Effector memory CD8-positive, alpha-beta T cell (primary cell): Measurements from ENCODE around the gene TRPM2.

ENCODE experiments used
- ATAC-seq: fragments of 150-1000 bp; cut with Tn5 transposase; replicated peaks from 2 replicates; pipeline ENCODE4 v1.10.0; 2021; ENCODE audit warnings: mild to moderate bottlenecking, moderate library complexity
- DNase-seq, 3 experiments: peaks; one replicate each; pipeline ENCODE4 v3.0.0; 2021
- H3K27ac Mint-ChIP-seq, 2 donors: one replicate each; pipeline ENCODE4 v1.8.0; 2022; ENCODE audit warnings: mild to moderate bottlenecking in 2 of 2, mixed read lengths in 2 of 2, moderate library complexity in 2 of 2
- H3K27me3 Mint-ChIP-seq, 2 donors: one replicate each; pipeline ENCODE4 v1.8.0; 2022; ENCODE audit warnings: mixed read lengths in 2 of 2
- H3K36me3 Mint-ChIP-seq: one replicate; pipeline ENCODE4 v1.8.0; 2022; ENCODE audit warnings: mild to moderate bottlenecking, moderate library complexity, mixed read lengths; ENCODE audit not compliant: insufficient read depth
- H3K4me1 Mint-ChIP-seq, 2 donors: one replicate each; pipeline ENCODE4 v1.8.0; 2022; ENCODE audit warnings: low read depth in 2 of 2, mixed read lengths in 2 of 2
- H3K4me3 Mint-ChIP-seq, 2 donors: one replicate each; pipeline ENCODE4 v1.8.0; 2022; ENCODE audit warnings: mild to moderate bottlenecking in 2 of 2, mixed read lengths in 2 of 2, moderate library complexity in 2 of 2
- H3K9me3 Mint-ChIP-seq, 2 donors: one replicate each; pipeline ENCODE4 v1.8.0; 2022; ENCODE audit warnings: mixed read lengths in 2 of 2

The TRPM2 gene

GRCh38 chr21:44316277-44316900 is 37.0 kb upstream of the TRPM2 start:
- Mint-ChIP-seq H3K27me3 (no peaks in the 10 kb centered on the region), H3K9me3 (no peaks in the 10 kb centered on the region), H3K4me1 (peaks cover 0 to under 1% of the 10 kb centered on the region in 2 donors), H3K36me3 (peaks cover 11% of the 10 kb centered on the region), H3K4me3 (no peak overlapping the region), H3K27ac (peak overlapping the region; percentile 55 to 80)
- DNase-seq (no peak), ATAC-seq (no peak)

- no peak overlapping the region for H3K4me3 Mint-ChIP-seq
- DNase-seq (no peak), ATAC-seq (no peak)
- peaks cover 9% of the 10 kb centered on the region for H3K36me3 Mint-ChIP-seq
- peak overlapping the region in 1 of 2 donors; percentile 80 for H3K27ac Mint-ChIP-seq
- no peaks in the 10 kb centered on the region for H3K9me3 Mint-ChIP-seq
- H3K4me1 Mint-ChIP-seq = no peaks in the 10 kb centered on the region
- no peaks in the 10 kb centered on the region for H3K27me3 Mint-ChIP-seq
Measured at GRCh38 chr21:44317241-44317782, 36.1 kb upstream of the TRPM2 start.

GRCh38 chr21:44317871-44318270 is 35.5 kb upstream of the TRPM2 start:
- no peak for DNase-seq
- H3K9me3 Mint-ChIP-seq = no peaks in the 10 kb centered on the region
- no peak overlapping the region for H3K4me3 Mint-ChIP-seq
- peaks cover 8% of the 10 kb centered on the region for H3K36me3 Mint-ChIP-seq
- ATAC-seq = no peak
- no peaks in the 10 kb centered on the region for H3K4me1 Mint-ChIP-seq
- peak overlapping the region in 1 of 2 donors; percentile 49 for H3K27ac Mint-ChIP-seq
- H3K27me3 Mint-ChIP-seq = no peaks in the 10 kb centered on the region

- H3K9me3 Mint-ChIP-seq = no peaks in the 10 kb centered on the region
- H3K4me3 Mint-ChIP-seq = no peak overlapping the region
- no peak overlapping the region for H3K27ac Mint-ChIP-seq
- peaks cover 9% of the 10 kb centered on the region for H3K36me3 Mint-ChIP-seq
- no peaks in the 10 kb centered on the region for H3K4me1 Mint-ChIP-seq
- ATAC-seq (no peak), DNase-seq (no peak)
- no peaks in the 10 kb centered on the region for H3K27me3 Mint-ChIP-seq
Measured at GRCh38 chr21:44318489-44319285, 34.7 kb upstream of the TRPM2 start.

DNA sequence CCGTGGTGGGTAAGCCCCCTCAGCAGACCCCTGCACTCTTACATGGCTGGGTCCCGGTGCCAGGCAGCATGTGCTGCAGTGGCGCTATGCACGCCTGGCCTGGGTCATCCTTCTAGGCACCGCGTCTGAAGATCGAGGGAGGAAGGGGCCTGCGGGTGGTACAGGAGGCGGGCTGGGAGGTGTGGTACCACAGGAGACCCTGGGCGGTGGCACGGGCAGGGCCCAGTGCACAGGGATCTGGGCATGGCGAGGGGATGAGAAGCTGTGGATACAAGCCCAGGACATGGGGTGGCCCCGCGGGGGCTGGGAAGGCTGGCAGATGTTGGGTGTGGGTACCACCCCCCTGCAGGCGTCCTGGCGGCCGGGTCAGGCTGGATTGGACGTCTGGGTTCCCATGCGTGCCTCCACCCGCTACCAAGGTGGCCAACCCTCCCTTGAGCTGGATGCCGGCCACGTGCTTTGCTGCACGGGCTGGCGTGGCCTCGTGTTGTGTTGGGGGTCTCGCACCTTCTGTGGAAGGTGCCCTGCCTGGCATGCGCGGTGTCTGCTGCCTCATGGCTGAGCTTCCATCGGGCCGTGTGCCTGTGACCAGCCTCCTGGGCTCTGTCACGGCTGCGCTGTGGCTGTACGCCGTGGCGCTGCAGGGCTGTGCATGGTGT is 33.9 kb upstream of the TRPM2 start:
- no peak for DNase-seq
- H3K27ac Mint-ChIP-seq = no peak overlapping the region
- no peak for ATAC-seq
- no peaks in the 10 kb centered on the region for H3K27me3 Mint-ChIP-seq
- no peaks in the 10 kb centered on the region for H3K4me1 Mint-ChIP-seq
- no peak overlapping the region for H3K4me3 Mint-ChIP-seq
- H3K9me3 Mint-ChIP-seq = no peaks in the 10 kb centered on the region
- H3K36me3 Mint-ChIP-seq = peaks cover 7% of the 10 kb centered on the region

GRCh38 chr21:44320847-44321246 is 32.6 kb upstream of the TRPM2 start:
- ATAC-seq (no peak), DNase-seq (no peak)
- Mint-ChIP-seq H3K27me3 (no peaks in the 10 kb centered on the region), H3K36me3 (peaks cover 11% of the 10 kb centered on the region), H3K9me3 (no peaks in the 10 kb centered on the region), H3K27ac (no peak overlapping the region), H3K4me3 (no peak overlapping the region), H3K4me1 (no peaks in the 10 kb centered on the region)

- ATAC-seq = no peak
- no peaks in the 10 kb centered on the region for H3K27me3 Mint-ChIP-seq
- no peak for DNase-seq
- peaks cover 11% of the 10 kb centered on the region for H3K36me3 Mint-ChIP-seq
- H3K9me3 Mint-ChIP-seq = no peaks in the 10 kb centered on the region
- no peak overlapping the region for H3K4me3 Mint-ChIP-seq
- H3K4me1 Mint-ChIP-seq = no peaks in the 10 kb centered on the region
- no peak overlapping the region for H3K27ac Mint-ChIP-seq
Measured at GRCh38 chr21:44321846-44322450, 31.5 kb upstream of the TRPM2 start.

DNA sequence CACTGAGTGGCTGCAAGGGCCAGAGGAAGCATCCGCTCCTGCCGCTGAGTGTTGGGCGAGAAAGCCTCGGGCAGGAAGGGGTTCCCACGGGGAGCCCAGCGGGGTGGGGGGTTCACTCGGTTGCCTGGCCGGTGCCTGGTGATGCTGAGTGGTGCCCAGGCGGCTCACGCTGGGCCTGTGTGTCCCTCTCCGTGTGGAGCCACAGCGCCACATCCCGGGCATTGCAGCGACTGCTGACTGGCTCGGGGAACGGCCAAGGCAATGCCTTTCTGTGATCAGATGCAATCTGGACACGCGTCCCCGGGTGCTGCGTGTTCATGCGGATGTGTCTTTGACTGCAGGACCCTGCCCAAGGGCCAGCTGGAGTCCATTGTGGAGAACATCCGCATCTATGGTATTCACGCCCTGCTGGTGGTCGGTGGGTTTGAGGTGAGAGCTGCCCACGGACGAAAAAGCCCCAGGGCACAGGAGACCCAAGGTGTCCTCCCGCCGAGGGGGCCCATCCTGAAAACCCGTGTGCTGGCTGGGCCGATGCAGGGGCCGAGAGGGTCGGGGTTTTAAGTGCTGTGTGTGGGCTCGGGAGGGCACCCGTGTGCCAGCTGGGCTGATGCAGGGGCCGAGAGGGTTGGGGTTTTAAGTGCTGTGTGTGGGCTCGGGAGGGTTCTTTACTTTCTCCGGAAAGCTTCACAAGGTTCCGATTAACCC is 30.6 kb upstream of the TRPM2 start:
- Mint-ChIP-seq H3K4me1 (no peaks in the 10 kb centered on the region), H3K36me3 (peaks cover 11% of the 10 kb centered on the region), H3K27me3 (no peaks in the 10 kb centered on the region), H3K27ac (peak overlapping the region in 1 of 2 donors; percentile 84), H3K9me3 (no peaks in the 10 kb centered on the region), H3K4me3 (no peak overlapping the region)
- DNase-seq (no peak), ATAC-seq (no peak)

DNA sequence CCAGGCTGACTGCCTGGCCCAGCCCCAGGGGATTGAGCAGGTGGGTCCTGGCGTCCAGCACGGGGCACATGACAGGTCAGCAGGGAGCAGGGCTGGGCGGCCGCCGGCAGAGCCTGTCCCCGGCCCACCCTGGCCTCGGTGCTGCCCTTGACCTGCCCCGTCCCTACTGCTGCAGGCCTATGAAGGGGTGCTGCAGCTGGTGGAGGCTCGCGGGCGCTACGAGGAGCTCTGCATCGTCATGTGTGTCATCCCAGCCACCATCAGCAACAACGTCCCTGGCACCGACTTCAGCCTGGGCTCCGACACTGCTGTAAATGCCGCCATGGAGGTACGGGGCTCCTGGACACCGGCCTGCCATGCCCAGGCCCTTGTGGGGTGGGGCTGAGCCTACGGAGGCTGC is 29.8 kb upstream of the TRPM2 start:
- Mint-ChIP-seq H3K4me3 (no peak overlapping the region), H3K27me3 (no peaks in the 10 kb centered on the region), H3K4me1 (peaks cover 0 to 2% of the 10 kb centered on the region in 2 donors), H3K27ac (peak overlapping the region in 1 of 2 donors; percentile 84), H3K36me3 (peaks cover 18% of the 10 kb centered on the region), H3K9me3 (no peaks in the 10 kb centered on the region)
- no peak for ATAC-seq
- no peak for DNase-seq

DNA sequence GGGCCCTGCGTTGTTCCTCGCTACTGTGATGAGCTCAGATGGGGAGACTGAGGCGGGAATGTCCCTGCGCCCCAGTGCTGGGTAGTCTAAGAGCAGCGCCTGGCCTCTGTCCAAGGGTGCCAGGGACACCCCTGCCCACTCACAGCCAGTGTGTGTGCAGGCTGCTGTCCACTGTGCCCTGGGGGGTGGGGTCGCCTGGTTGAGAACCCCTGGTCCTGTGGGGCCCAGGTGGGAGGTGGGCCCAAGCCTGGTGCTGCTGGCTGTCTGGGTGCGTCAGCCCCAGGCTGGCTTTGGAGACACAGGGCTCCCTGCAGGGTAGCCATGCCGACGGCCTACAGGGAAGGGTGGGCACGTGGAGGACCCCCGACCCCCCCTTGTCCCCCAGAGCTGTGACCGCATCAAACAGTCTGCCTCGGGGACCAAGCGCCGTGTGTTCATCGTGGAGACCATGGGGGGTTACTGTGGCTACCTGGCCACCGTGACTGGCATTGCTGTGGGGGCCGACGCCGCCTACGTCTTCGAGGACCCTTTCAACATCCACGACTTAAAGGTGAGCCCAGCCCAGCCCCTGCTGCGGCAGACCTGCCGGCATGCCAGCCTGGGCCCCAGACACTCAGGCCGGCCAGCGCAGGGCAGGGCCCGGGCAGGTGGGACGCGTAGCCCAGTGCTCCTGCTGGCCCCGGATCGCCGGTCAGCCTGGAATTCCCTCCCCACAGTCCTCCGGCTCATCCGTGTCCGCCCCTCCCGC is 29.1 kb upstream of the TRPM2 start:
- no peak overlapping the region for H3K4me3 Mint-ChIP-seq
- H3K27me3 Mint-ChIP-seq = no peaks in the 10 kb centered on the region
- peaks cover 0 to 3% of the 10 kb centered on the region in 2 donors for H3K4me1 Mint-ChIP-seq
- no peak for ATAC-seq
- peaks cover 16% of the 10 kb centered on the region for H3K36me3 Mint-ChIP-seq
- H3K27ac Mint-ChIP-seq = no peak overlapping the region
- no peak for DNase-seq
- H3K9me3 Mint-ChIP-seq = no peaks in the 10 kb centered on the region

DNA sequence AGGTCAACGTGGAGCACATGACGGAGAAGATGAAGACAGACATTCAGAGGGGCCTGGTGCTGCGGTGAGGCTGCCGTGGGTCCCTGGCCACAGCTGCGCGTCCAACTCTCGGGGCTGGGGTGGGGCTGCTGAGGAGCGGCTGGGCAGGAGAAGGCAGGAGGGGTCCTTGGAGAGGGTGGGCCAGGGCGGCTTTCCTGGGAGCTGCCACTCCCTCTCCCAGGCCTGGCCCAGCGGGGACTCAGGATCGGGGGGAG is 28.6 kb upstream of the TRPM2 start:
- ATAC-seq (no peak), DNase-seq (no peak)
- Mint-ChIP-seq H3K36me3 (peaks cover 19% of the 10 kb centered on the region), H3K27ac (no peak overlapping the region), H3K27me3 (no peaks in the 10 kb centered on the region), H3K9me3 (no peaks in the 10 kb centered on the region), H3K4me3 (no peak overlapping the region), H3K4me1 (peaks cover 0 to 3% of the 10 kb centered on the region in 2 donors)

- no peaks in the 10 kb centered on the region for H3K27me3 Mint-ChIP-seq
- H3K36me3 Mint-ChIP-seq = peaks cover 19% of the 10 kb centered on the region
- H3K9me3 Mint-ChIP-seq = no peaks in the 10 kb centered on the region
- DNase-seq = no peak
- H3K4me1 Mint-ChIP-seq = peaks cover 0 to 3% of the 10 kb centered on the region in 2 donors
- no peak overlapping the region for H3K27ac Mint-ChIP-seq
- no peak for ATAC-seq
- H3K4me3 Mint-ChIP-seq = no peak overlapping the region
Measured at GRCh38 chr21:44325386-44326271, 27.8 kb upstream of the TRPM2 start.
